Measurements from ENCODE around the gene GALNT5.
"Not testable (repeated sequence)": the region's sequence is repeated elsewhere in the genome, so short reads cannot be mapped to it uniquely, and the experiment has no call there.

The GALNT5 gene

DNA sequence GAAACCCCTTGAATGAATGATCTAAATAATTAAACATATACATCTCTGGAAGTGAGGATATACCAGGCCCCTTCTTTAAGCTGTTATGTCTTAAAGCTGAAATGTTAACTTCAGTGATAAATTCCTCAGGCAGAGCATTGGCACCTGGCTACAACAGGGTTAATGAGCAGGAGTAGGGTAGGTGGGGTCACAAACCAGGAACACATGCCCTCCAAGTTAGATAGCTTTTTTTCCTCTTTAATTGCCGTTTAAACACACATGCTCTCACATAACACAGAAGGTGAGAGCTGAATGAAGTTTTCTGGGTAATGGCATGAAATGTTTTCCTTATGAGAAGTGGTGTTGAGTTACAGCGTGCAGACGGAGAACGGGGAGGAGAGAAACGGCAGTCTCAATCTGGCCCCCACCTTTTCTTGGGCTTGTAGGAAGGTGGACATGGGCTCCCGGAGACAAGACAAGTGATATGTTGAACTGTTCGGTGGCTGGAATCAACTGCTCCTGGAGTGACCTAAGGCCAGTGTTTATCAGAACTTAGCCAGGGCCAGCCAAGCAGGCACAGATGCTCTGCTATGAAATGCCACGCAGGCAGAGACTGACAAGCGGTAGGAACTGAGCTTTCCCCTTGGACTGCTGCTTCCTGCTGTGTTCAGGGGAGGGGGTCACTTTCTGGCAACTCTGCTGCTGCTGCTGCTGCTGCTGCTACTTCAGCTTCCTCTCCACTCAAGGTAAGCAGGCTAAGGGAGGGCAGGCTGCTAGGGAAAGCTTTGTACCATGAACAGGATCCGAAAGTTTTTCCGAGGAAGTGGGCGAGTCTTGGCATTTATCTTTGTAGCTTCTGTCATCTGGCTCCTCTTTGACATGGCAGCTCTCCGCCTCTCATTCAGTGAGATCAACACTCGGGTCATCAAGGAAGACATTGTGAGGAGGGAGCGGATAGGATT, at the start of gene GALNT5:
GALNT5 (plus strand) TSS at position 394 of the 941 bp plus-strand sequence; CDS start at position 772, 378 bp downstream.
- DNase-seq: no peak

DNA sequence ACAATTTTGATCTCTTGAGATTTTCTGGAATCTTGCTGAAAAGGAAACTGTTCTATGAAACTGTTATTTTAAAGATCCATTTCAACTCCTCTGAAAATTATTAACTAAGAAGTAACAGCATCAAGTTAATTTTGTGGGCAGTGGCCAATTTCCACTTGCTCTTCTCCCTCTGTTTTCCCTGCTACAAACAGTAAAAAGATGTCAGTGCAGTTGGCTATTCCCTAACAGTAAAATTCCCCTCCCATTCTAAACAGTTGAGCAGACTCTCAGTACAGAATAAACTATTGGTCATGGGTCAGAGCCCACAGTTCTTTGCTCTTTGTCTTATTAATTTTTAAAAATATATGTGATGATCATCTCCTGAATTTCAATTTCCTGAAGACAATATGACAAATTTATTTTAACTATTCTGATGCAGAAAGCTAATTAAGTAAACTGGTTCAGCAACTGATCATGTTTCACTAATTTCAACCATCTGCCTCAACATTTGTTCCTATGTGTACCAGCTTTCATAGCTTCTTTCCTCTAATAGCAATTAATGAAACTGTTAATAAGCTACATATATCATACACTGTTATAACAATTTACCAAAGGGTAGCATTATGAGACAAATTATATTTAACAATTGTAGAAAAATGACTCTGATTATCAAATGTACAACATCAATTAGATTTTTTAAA, 41.1 kb upstream of the GALNT5 start:
- no peak for DNase-seq

GRCh38 chr2:157217409-157217808, 40.1 kb upstream of the GALNT5 start:
- DNase-seq: no peak

GRCh38 chr2:157218911-157219310, 38.6 kb upstream of the GALNT5 start:
- no peak for DNase-seq

DNA sequence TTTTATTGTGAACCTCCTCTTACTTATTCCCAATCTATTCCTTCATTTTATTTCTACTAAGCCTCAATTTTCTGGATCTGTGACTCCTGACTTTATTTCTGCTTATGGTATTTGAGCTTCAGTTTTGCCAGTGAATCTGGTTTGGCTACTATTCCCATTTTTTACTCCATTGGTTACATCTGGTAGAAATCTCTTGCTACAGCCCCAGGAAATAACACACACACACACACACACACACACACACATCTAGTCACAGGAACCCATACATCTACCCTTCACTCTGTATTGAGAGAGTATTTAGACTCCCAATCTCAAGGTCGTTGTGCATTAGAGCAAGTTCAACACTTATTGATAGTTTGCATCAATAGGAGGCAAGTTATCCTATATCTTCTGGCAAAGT, 37.0 kb upstream of the GALNT5 start:
- no peak for DNase-seq

DNA sequence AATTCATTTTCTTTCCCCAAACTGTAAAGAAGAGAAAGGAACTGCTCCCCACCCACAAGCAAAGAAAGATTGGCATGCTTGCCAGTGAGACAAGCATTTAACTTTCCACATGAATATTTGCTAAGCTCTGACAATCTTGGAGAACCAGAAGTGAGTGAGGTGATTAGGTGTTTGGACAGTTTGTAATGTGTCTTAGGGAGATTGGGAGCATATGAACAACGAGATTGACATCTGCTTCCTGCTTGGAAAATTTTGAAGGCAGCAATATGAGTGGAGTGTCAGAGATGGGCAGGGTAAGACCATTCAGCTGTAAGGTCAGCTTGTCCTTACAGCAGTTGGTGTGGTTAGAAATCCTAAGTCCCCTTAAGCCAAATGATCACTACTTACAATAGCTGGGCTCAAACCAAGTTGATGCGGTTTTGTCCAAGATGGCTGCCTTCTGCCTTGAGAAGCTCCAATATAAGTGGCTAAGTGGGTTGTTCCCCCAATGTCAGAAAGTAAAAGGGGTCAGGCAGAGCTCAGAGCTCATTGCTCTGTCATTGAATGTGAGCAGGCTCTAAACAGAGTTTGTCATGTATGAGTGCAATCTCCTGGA, 36.0 kb upstream of the GALNT5 start:
- no peak for DNase-seq

- DNase-seq: no peak
These were observed 33.8 kb upstream of the GALNT5 start for GRCh38 chr2:157223624-157224205.

DNA sequence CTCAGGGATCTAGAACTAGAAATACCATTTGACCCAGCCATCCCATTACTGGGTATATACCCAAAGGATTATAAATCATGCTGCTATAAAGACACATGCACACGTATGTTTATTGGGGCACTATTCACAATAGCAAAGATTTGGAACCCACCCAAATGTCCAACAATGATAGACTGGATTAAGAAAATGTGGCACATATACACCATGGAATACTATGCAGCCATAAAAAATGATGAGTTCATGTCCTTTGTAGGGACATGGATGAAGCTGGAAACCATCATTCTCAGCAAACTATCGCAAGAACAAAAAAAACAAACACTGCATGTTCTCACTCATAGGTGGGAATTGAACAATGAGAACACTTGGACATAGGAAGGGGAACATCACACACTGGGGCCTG, 33.1 kb upstream of the GALNT5 start:
- DNase-seq: not testable (repeated sequence)

DNA sequence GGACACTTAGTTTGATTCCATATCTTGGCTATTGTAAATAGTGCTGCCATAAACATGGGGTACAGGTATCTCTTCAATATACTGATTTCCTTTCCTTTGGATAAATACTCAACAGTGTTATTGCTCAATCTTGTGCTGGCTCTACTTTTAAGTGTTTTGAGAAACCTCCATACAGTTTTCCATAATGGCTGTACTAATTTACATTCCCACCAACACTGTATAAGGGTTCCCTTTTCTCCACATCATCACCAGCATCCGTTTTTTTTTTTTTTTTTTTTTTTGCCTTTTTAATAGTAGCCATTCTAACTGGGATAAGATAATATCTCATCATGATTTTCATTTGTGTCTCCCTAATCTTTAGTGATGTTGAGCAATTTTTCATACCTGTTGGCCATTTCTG, 29.9 kb upstream of the GALNT5 start:
- no peak for DNase-seq

DNA sequence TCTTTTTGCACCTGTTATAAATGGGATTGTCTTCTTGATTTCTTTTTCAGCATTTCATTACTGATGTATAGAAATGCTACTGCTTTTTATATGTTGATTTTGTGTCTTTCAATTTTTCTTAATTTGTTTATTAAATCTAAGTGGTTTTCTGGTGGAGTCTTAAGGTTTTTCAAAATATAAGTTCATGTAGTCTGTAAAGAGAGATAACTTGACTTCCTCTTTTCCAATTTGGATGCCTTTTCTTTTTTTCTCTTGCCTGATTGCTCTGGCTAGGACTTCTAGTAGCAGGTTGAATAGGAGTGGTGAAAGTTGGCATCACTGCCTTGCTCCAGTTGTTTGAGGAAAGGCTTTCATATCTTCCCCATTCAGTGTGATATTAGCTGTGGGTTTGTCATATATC, 28.6 kb upstream of the GALNT5 start:
- no peak for DNase-seq

GRCh38 chr2:157229572-157229971, 27.9 kb upstream of the GALNT5 start:
- DNase-seq: no peak

- DNase-seq: no peak
These were observed 26.0 kb upstream of the GALNT5 start for GRCh38 chr2:157231476-157231875.

GRCh38 chr2:157233506-157233905, 24.0 kb upstream of the GALNT5 start:
- no peak for DNase-seq

DNA sequence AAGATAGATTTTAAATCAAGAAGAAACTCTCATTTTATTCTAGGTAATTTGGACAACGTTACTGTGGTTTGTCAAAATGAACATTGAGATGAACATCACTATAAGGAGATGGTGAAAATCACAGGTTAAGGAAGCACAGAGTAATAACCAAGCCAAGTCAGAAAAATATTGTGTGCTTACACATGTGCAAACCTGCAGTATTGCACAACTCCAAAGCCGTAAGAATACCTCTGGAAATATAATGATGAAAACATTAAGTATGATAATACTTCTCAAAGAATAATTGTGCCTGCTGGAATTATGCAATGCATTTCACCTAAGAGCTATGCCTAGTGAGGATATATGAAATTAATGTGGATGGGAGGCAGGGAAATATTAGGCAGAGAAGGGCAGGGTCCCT, 21.1 kb upstream of the GALNT5 start:
- DNase-seq: no peak

- no peak for DNase-seq
These were observed 19.2 kb upstream of the GALNT5 start for GRCh38 chr2:157238296-157238695.

DNA sequence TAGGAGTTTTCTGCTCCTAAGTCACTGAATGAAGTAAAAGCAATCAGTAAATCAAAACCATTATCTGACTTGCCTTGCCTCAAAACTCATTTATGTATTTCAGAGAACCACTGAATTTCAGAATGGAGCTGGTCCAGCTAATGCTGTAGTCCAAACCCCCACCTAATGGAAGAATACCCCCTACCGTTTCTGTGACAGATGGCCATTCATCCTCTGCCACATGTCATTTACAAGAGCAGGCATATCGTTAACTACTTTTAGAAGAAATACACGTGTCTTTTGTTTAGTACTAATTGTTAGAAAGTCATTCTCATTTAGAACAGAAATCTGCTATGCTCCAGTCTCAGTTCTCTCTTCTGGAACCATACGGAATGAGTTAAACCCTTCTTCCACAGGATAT, 12.8 kb upstream of the GALNT5 start:
- DNase-seq: no peak

- DNase-seq: no peak
These were observed 12.2 kb upstream of the GALNT5 start for GRCh38 chr2:157245144-157245840.

DNA sequence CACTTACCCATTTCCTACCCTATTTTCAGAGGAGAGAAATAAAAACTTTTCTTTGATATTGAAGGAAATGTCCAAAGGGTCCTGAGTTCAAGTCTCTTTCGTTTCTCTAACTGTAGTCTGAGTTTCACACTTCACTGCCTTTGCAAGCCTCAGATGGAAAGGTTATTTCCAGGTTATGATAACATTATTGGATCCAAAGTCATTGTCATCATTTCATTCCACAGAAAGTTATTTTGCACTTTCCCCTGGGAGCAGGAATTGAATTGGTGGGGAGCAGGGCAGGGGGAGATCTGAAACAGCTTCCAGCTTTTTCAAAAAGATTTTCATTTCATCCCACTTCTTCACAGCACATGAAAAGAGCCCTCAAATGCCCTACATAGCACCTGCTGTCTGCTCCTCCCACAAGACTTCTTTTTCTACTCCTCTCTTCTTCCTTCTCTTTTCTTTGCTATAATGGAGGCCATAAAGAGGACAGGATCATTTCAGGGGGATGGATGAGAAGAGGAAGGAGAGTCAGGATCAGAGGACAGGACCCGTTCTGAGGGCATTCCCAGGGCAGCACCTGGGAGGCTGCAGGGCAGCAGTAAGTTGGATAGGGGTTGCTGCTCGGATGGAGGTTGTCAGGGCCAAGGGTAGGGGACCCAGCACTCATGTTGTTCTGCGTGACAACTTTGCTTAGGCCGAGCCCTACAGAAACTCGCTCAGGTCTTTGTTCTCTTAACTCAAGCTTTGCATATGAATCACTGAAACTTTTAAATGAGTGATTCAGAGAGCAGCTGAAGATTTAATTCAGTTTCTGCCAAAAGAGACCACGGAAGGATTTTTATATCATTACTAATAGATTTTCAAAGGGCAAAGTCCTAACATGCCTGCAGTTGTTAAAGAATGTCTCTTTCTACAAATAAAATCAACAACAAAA, 11.4 kb upstream of the GALNT5 start:
- peak; percentile 86 for DNase-seq

DNA sequence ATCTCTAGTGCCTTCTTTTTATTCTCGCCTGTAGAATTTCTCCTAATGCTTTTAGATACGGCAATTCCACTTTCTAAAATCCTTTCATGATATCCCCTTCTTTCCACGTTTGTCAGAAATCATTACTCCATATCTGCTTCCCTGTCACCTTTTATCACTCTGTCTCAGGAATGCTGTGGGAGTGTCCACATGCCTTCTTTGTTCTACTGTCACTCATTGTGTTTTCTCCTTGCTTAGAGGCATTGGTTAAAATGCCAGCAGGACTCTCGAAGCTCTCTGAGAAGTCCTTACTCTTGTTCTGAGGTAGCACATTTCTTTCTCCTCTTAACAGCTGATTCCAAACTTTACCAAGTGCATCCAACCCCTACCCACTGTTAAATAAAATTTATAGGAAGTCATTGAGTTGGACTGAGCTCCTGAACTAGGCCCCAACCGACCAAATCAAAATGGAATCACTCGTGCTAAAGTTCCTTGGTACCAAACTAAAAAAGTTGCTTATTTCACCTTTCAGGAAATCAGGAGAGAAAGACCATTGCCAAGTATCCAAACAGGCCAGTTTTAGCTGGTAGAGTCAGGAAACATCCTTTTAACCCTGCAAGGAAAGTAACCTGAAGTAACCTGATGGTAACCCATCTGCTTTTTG, 10.6 kb upstream of the GALNT5 start:
- no peak for DNase-seq

DNA sequence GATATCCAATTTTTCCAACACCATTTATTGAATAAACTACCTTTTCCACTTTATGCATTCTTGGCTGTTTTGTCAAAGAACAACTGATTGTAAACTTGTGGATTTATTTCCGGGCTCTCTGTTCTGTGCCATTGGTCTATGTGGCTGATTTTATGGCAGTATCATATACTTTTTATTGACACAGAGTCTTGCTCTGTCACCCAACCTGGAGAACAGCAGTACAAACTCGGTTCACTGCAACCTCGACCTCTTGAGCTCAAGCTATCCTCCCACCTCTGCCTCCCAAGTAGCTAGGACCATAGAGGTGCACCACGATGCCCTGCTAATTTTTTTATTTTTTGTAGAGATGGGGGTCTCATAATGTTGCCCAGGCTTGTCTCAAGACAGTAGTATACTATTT, 6.7 kb upstream of the GALNT5 start:
- DNase-seq: no peak

- no peak for DNase-seq
These were observed 5.6 kb upstream of the GALNT5 start for GRCh38 chr2:157251932-157252331.
